ENCODE data around the gene SPATS2L. TPM values are rescaled to one million over a fixed set of nuclear protein-coding genes. Genes with fewer than 3 reads are reported as not detected.
A peak's percentile ranks its signal among the peaks of the same experiment; 100 is the strongest.

SPATS2L gene
- total and polyA plus RNA-seq, 2 of the 13 experiments (the other 11 are each of a cell fraction or from before 2014, with no cell fraction given) = 154 to 212 TPM

GRCh38 chr2:200405599-200406298 is 99.3 kb downstream of the SPATS2L start (continued):
- TF ChIP-seq, protein P1, sequence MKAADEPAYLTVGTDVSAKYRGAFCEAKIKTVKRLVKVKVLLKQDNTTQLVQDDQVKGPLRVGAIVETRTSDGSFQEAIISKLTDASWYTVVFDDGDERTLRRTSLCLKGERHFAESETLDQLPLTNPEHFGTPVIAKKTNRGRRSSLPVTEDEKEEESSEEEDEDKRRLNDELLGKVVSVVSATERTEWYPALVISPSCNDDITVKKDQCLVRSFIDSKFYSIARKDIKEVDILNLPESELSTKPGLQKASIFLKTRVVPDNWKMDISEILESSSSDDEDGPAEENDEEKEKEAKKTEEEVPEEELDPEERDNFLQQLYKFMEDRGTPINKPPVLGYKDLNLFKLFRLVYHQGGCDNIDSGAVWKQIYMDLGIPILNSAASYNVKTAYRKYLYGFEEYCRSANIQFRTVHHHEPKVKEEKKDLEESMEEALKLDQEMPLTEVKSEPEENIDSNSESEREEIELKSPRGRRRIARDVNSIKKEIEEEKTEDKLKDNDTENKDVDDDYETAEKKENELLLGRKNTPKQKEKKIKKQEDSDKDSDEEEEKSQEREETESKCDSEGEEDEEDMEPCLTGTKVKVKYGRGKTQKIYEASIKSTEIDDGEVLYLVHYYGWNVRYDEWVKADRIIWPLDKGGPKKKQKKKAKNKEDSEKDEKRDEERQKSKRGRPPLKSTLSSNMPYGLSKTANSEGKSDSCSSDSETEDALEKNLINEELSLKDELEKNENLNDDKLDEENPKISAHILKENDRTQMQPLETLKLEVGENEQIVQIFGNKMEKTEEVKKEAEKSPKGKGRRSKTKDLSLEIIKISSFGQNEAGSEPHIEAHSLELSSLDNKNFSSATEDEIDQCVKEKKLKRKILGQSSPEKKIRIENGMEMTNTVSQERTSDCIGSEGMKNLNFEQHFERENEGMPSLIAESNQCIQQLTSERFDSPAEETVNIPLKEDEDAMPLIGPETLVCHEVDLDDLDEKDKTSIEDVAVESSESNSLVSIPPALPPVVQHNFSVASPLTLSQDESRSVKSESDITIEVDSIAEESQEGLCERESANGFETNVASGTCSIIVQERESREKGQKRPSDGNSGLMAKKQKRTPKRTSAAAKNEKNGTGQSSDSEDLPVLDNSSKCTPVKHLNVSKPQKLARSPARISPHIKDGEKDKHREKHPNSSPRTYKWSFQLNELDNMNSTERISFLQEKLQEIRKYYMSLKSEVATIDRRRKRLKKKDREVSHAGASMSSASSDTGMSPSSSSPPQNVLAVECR (CRISPR knock-in tag; IDR thresholded peaks at IDR 0.05; ENCODE audit: borderline replicate concordance) = peak; percentile 66; the same call in 1 of the 2 replicates
- peak; percentile 54 for TF ChIP-seq HOXA5 (CRISPR knock-in tag; IDR thresholded peaks at IDR 0.05)
- peak; percentile 98 for TF ChIP-seq AHDC1 (CRISPR knock-in tag; IDR thresholded peaks at IDR 0.05; ENCODE audit: borderline replicate concordance)
- TF ChIP-seq JUNB (CRISPR knock-in tag; IDR thresholded peaks at IDR 0.05; ENCODE audit: borderline replicate concordance) = peak; percentile 99
- no peak for TF ChIP-seq TBX3 (IDR thresholded peaks at IDR 0.05; ENCODE audit: borderline replicate concordance)
- peak; percentile 98 for TF ChIP-seq SOX5 (CRISPR knock-in tag; IDR thresholded peaks at IDR 0.05; ENCODE audit: borderline replicate concordance)
- TF ChIP-seq EED (CRISPR knock-in tag; IDR thresholded peaks at IDR 0.05) = no peak
- TF ChIP-seq, protein P2, sequence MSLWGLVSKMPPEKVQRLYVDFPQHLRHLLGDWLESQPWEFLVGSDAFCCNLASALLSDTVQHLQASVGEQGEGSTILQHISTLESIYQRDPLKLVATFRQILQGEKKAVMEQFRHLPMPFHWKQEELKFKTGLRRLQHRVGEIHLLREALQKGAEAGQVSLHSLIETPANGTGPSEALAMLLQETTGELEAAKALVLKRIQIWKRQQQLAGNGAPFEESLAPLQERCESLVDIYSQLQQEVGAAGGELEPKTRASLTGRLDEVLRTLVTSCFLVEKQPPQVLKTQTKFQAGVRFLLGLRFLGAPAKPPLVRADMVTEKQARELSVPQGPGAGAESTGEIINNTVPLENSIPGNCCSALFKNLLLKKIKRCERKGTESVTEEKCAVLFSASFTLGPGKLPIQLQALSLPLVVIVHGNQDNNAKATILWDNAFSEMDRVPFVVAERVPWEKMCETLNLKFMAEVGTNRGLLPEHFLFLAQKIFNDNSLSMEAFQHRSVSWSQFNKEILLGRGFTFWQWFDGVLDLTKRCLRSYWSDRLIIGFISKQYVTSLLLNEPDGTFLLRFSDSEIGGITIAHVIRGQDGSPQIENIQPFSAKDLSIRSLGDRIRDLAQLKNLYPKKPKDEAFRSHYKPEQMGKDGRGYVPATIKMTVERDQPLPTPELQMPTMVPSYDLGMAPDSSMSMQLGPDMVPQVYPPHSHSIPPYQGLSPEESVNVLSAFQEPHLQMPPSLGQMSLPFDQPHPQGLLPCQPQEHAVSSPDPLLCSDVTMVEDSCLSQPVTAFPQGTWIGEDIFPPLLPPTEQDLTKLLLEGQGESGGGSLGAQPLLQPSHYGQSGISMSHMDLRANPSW (CRISPR knock-in tag; IDR thresholded peaks at IDR 0.05; ENCODE audit: borderline replicate concordance) = no peak
- TF ChIP-seq HOMEZ (CRISPR knock-in tag; IDR thresholded peaks at IDR 0.05; ENCODE audit: low read depth) = peak; percentile 91
- TF ChIP-seq ELF3 (CRISPR knock-in tag; IDR thresholded peaks at IDR 0.05) = peak; percentile 100
- no peak for TF ChIP-seq ZZZ3 (CRISPR knock-in tag; IDR thresholded peaks at IDR 0.05; ENCODE audit: borderline replicate concordance)
- no peak for TF ChIP-seq MEIS1 (CRISPR knock-in tag; IDR thresholded peaks at IDR 0.05; ENCODE audit: borderline replicate concordance)
- no peak; the same call in 1 of the 2 replicates for TF ChIP-seq MTA1 (CRISPR knock-in tag; IDR thresholded peaks at IDR 0.05; ENCODE audit: borderline replicate concordance)
- TF ChIP-seq KDM4B (CRISPR knock-in tag; IDR thresholded peaks at IDR 0.05) = no peak
